Measurements from ENCODE around the gene RGS7.
"Not testable (repeated sequence)": the region's sequence is repeated elsewhere in the genome, so short reads cannot be mapped to it uniquely, and the experiment has no call there.

DNA sequence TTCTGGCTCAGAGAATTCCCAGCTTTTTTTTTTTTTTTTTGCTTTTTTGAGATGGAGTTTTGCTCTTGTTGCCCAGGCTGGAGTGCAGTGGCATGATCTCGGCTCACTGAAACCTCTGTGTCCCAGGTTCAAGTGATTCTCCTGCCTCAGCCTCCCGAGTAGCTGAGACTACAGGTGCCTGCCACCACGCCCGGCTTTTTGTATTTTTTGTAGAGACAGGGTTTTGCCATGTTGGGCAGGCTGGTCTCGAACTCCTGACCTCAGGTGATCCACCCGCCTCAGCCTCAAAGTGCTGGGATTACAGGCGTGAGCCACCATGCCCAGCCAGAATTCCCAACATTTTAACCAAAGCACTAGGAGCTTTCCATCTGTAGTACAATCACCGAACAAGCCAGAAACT is 65.5 kb downstream of the RGS7 start:
- TF ChIP-seq CHD1, CEBPB, POLR2A (IDR thresholded peaks at IDR 0.05; ENCODE audit: low read depth, low read length): not testable (repeated sequence)
- TF ChIP-seq, protein P1, sequence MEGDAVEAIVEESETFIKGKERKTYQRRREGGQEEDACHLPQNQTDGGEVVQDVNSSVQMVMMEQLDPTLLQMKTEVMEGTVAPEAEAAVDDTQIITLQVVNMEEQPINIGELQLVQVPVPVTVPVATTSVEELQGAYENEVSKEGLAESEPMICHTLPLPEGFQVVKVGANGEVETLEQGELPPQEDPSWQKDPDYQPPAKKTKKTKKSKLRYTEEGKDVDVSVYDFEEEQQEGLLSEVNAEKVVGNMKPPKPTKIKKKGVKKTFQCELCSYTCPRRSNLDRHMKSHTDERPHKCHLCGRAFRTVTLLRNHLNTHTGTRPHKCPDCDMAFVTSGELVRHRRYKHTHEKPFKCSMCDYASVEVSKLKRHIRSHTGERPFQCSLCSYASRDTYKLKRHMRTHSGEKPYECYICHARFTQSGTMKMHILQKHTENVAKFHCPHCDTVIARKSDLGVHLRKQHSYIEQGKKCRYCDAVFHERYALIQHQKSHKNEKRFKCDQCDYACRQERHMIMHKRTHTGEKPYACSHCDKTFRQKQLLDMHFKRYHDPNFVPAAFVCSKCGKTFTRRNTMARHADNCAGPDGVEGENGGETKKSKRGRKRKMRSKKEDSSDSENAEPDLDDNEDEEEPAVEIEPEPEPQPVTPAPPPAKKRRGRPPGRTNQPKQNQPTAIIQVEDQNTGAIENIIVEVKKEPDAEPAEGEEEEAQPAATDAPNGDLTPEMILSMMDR (conservative IDR thresholded peaks at IDR 0.05; ENCODE audit: low read depth, low read length) = not testable (repeated sequence)

All from IMR-90 (cell line).